B cell (primary cell): ENCODE measurements around the gene FIBCD1. TPM values are rescaled to one million over a fixed set of nuclear protein-coding genes. Genes with fewer than 3 reads are reported as not detected.

Experiments
- ATAC-seq: fragments of 200-7000 bp; cut with Tn5 transposase; one replicate; pipeline ENCODE4 v1.10.0; 2021; ENCODE audit warnings: low read depth, mild to moderate bottlenecking, moderate number of reproducible peaks, moderate library complexity
- CTCF ChIA-PET: fragments of 350-600 bp; sonication (Branson Sonifier 250); formaldehyde crosslinking; loops from one replicate; lab custom pipeline; 2021; ENCODE audit warnings: antibody characterized with exemption, inconsistent platforms; lab: Charles Lee
- POLR2A ChIA-PET: fragments of 350-600 bp; sonication (Branson Sonifier 250); formaldehyde crosslinking; loops from one replicate; lab custom pipeline; 2021; ENCODE audit warnings: antibody characterized with exemption; lab: Charles Lee
- DNase-seq: peaks from one replicate; pipeline ENCODE4 v3.0.0; 2013
- H2AFZ ChIP-seq: 2 replicates; pipeline ENCODE4 v1.6.1; 2012; ENCODE audit warnings: mild to moderate bottlenecking, low read depth, low read length; ENCODE audit not compliant: insufficient read depth, poor library complexity, severe bottlenecking
- H3K27ac ChIP-seq, 2 donors: 1 replicate in 1 of 2; 2 replicates in 1 of 2; pipeline ENCODE4 v1.5.1; 2012 to 2013; ENCODE audit warnings: low read length in 2 of 2, mild to moderate bottlenecking in 2 of 2, moderate library complexity in 1 of 2
- H3K27me3 ChIP-seq, 4 experiments: fragments of 200-600 bp in 1 of 4; sonication (generic) in 1 of 4; replicated peaks in 1 of 4; 1 replicate in 2 of 4; 2 replicates in 2 of 4; pipeline versions ENCODE4 v1.6.1 to v1.7.0; 2013 to 2016; ENCODE audit warnings: low read length in 3 of 4, mild to moderate bottlenecking in 2 of 4, mixed read lengths in 1 of 4, moderate library complexity in 1 of 4; ENCODE audit not compliant: insufficient read depth in 4 of 4, control insufficient read depth in 3 of 4; ENCODE audit errors: control extremely low read depth in 1 of 4
- H3K36me3 ChIP-seq, 2 experiments: replicated peaks in 1 of 2; 1 replicate in 1 of 2; 2 replicates in 1 of 2; pipeline versions ENCODE4 v1.6.1 to v1.7.1; 2013; ENCODE audit warnings: low read length in 1 of 2; ENCODE audit not compliant: insufficient read depth in 2 of 2, control insufficient read depth in 1 of 2; ENCODE audit errors: control extremely low read depth in 1 of 2, extremely low read depth in 1 of 2
- H3K4me1 ChIP-seq, 2 donors: fragments of 200-600 bp in 1 of 2; sonication (generic) in 1 of 2; 1 replicate in 1 of 2; 2 replicates in 1 of 2; pipeline versions ENCODE4 v1.5.1 to v1.6.1; 2013 to 2017; ENCODE audit warnings: low read length in 2 of 2; ENCODE audit not compliant: control insufficient read depth in 2 of 2, insufficient read depth in 2 of 2
- H3K4me2 ChIP-seq: replicated peaks from 2 replicates; pipeline ENCODE3; 2012; ENCODE audit warnings: mild to moderate bottlenecking, low read depth, low read length; ENCODE audit not compliant: poor library complexity, severe bottlenecking
- H3K4me3 ChIP-seq, 5 experiments: fragments of 200-600 bp in 1 of 5; sonication (generic) in 1 of 5; 1 replicate in 3 of 5; 2 replicates in 2 of 5; pipeline versions ENCODE4 v1.5.1 to v1.7.0; 2011 to 2016; ENCODE audit warnings: low read length in 4 of 5, mild to moderate bottlenecking in 4 of 5, low read depth in 2 of 5, control low read depth in 1 of 5, moderate library complexity in 1 of 5; ENCODE audit not compliant: insufficient read depth in 1 of 5; ENCODE audit errors: control extremely low read depth in 1 of 5, extremely low read depth in 1 of 5
- H3K79me2 ChIP-seq: fragments of 200-600 bp; sonication (generic); one replicate; pipeline ENCODE4 v1.6.0; 2016; ENCODE audit warnings: low read length; ENCODE audit not compliant: control insufficient read depth, insufficient read depth
- H3K9ac ChIP-seq: fragments of 200-600 bp; sonication (generic); 2 replicates; pipeline ENCODE4 v1.6.1; 2017; ENCODE audit warnings: mild to moderate bottlenecking, low read length, moderate library complexity
- H3K9me3 ChIP-seq, 3 donors: one replicate each; pipeline versions ENCODE4 v1.6.1 to v1.7.1; 2013; ENCODE audit warnings: low read length in 2 of 3; ENCODE audit not compliant: control insufficient read depth in 2 of 3, insufficient read depth in 1 of 3; ENCODE audit errors: control extremely low read depth in 1 of 3
- H4K20me1 ChIP-seq: 2 replicates; pipeline ENCODE4 v1.6.0; 2012; ENCODE audit warnings: mild to moderate bottlenecking, low read length; ENCODE audit not compliant: insufficient read depth, control insufficient read depth, poor library complexity, severe bottlenecking
- H3K27ac Mint-ChIP-seq: one replicate; pipeline ENCODE4 v1.8.0; 2021; ENCODE audit warnings: mixed read lengths
- H3K27me3 Mint-ChIP-seq: one replicate; pipeline ENCODE4 v1.8.0; 2021; ENCODE audit warnings: mixed read lengths
- H3K4me1 Mint-ChIP-seq: one replicate; pipeline ENCODE4 v1.8.0; 2021; ENCODE audit warnings: mixed read lengths
- H3K4me3 Mint-ChIP-seq: one replicate; pipeline ENCODE4 v1.8.0; 2021; ENCODE audit warnings: mixed read lengths
- H3K9me3 Mint-ChIP-seq: one replicate; pipeline ENCODE4 v1.8.0; 2022; ENCODE audit warnings: mixed read lengths; ENCODE audit not compliant: insufficient read depth
- CTCF ChIP-seq: fragments of 200-600 bp; IDR thresholded peaks from one replicate; pipeline ENCODE4 v1.8.0; 2022; ENCODE audit warnings: antibody characterized with exemption, mild to moderate bottlenecking
- EZH2 ChIP-seq: IDR thresholded peaks from 2 replicates; pipeline ENCODE4 v1.6.1; 2012; ENCODE audit warnings: borderline replicate concordance, low read depth, mild to moderate bottlenecking, moderate library complexity, low read length; ENCODE audit not compliant: insufficient read depth, poor library complexity, severe bottlenecking
- WGBS: methylation state at CpG from one replicate; pipeline ENCODE4 v1.1.5; 2013; ENCODE audit warnings: missing lambda C conversion rate; ENCODE audit not compliant: insufficient coverage; 5-methylcytosine and 5-hydroxymethylcytosine counted together
- intact Hi-C: fragments of 100-400 bp; cut with micrococcal nuclease; formaldehyde crosslinking; loops from one replicate; pipeline ENCODE4 v1.10.0; 2022
- polyA plus RNA-seq: library from polyadenylated mRNA; depleted of rRNA; stranded (reverse); fragments of >200 nt; gene quantifications from 2 replicates; pipeline ENCODE4 v1.2.3, GENCODE V29; 2012
- total RNA-seq, 2 donors: library from RNA; stranded (reverse); fragments of 120-200 nt in 1 of 2; gene quantifications; 1 replicate in 1 of 2; 2 replicates in 1 of 2; pipeline versions ENCODE4 v1.2.3 to v1.2.4, GENCODE V29; 2013 to 2022

The FIBCD1 gene
- total and polyA plus RNA-seq, 2 donors (not counting 1 experiment from before 2014, with no cell fraction given): not detected

- Histone ChIP-seq H3K27ac (no peak overlapping the region), H2AFZ (no peak overlapping the region), H3K79me2 (no peaks in the 10 kb centered on the region), H3K4me2 (no peak overlapping the region), H3K4me1 (peaks cover 9 to 14% of the 10 kb centered on the region in 2 donors), H3K9me3 (peaks cover 0 to 8% (median 0%) of the 10 kb centered on the region in 3 donors), H3K9ac (no peak overlapping the region), H3K27me3 (peaks cover 0 to 33% (median 9%) of the 10 kb centered on the region in 4 experiments), H4K20me1 (no peaks in the 10 kb centered on the region), H3K4me3 (no peak overlapping the region), H3K36me3 (no peaks in the 10 kb centered on the region)
- POLR2A ChIA-PET: no interaction called here
- WGBS: 77% methylated on average over 3 of the region's 3 CpGs
- H3K27ac Mint-ChIP-seq: no peak overlapping the region
- peaks cover 9% of the 10 kb centered on the region for H3K4me1 Mint-ChIP-seq
- no peak for TF ChIP-seq EZH2
- TF ChIP-seq CTCF: no peak
- intact Hi-C loops: no loop called here
- no peak for ATAC-seq
- peaks cover under 1% of the 10 kb centered on the region for H3K9me3 Mint-ChIP-seq
- no peak for DNase-seq
- H3K27me3 Mint-ChIP-seq: peaks cover 63% of the 10 kb centered on the region
- no peak overlapping the region for H3K4me3 Mint-ChIP-seq
- CTCF ChIA-PET: no interaction called here
Measured at GRCh38 chr9:130944510-130945058, 5.5 kb upstream of the FIBCD1 start.

- H3K9me3 ChIP-seq: peaks cover 0 to under 1% (median 0%) of the 10 kb centered on the region in 3 donors
- no peaks in the 10 kb centered on the region for H3K9me3 Mint-ChIP-seq
- no peak overlapping the region for H3K27ac Mint-ChIP-seq
- H2AFZ ChIP-seq: no peak overlapping the region
- H3K36me3 ChIP-seq: no peaks in the 10 kb centered on the region
- no peak overlapping the region for H3K9ac ChIP-seq
- H3K4me3 ChIP-seq: no peak overlapping the region
- 86% methylated on average over 8 of the region's 14 CpGs for WGBS
- no peak overlapping the region for H3K4me3 Mint-ChIP-seq
- ChIA-PET POLR2A (no interaction called here), CTCF (interaction anchor here (2.3 kb wide), 1 partner anchor 236 kb away, joined by 6 read pairs; no protein-coding TSS in a partner anchor)
- intact Hi-C loops: no loop called here
- H3K79me2 ChIP-seq: no peaks in the 10 kb centered on the region
- no peaks in the 10 kb centered on the region for H4K20me1 ChIP-seq
- H3K4me1 ChIP-seq: peaks cover 11 to 18% of the 10 kb centered on the region in 2 donors
- DNase-seq: no peak
- ATAC-seq: no peak
- H3K27ac ChIP-seq: no peak overlapping the region
- H3K4me2 ChIP-seq: no peak overlapping the region
- H3K27me3 ChIP-seq: peaks cover 0 to 28% (median 10%) of the 10 kb centered on the region in 4 experiments
- peaks cover 10% of the 10 kb centered on the region for H3K4me1 Mint-ChIP-seq
- TF ChIP-seq CTCF (no peak), EZH2 (no peak)
- H3K27me3 Mint-ChIP-seq: peaks cover 57% of the 10 kb centered on the region
Measured at GRCh38 chr9:130943777-130944176, 4.7 kb upstream of the FIBCD1 start.
